ENCODE results near the gene SERPINE2.

The SERPINE2 gene, protein sequence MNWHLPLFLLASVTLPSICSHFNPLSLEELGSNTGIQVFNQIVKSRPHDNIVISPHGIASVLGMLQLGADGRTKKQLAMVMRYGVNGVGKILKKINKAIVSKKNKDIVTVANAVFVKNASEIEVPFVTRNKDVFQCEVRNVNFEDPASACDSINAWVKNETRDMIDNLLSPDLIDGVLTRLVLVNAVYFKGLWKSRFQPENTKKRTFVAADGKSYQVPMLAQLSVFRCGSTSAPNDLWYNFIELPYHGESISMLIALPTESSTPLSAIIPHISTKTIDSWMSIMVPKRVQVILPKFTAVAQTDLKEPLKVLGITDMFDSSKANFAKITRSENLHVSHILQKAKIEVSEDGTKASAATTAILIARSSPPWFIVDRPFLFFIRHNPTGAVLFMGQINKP

DNA sequence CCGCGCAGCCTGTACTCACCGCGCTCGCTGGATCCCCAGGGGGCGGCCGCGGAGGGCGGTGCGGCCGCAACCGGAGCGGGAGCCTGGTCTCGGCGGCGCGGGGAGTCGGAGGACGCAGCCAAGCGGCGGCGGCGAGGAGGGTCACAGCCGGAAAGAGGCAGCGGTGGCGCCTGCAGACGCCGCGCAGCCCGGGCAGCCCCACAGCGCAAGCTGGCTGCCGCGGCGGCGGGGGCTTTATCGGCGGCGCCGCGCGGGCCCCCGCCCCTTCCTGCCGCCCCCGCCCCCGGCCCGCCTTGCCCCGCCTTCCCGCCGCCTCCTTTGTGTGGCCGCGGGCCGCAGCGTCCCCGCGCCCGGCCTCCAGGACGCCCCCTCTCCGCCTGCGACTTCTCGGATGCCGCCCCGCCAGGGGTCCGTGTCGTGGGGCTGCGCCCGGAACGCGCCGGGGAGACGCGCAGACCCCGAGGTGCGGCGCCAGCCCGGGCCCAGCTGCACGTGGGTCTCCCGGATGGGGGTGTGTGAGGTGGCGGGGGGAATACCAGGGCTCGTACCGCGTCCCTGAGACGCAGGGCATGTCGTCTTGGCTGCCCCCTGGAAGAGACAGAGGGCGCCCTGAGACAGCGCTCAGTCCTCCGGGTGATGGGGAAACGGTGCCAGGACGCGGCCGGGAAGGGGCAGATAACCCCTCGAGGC is at the start of gene SERPINE2:
SERPINE2 (minus strand) TSS at position 207 of the 690 bp plus-strand sequence. CDS start 37,386 bp downstream, outside the sequence.
- no peak for DNase-seq (ENCODE audit: low read depth)

DNA sequence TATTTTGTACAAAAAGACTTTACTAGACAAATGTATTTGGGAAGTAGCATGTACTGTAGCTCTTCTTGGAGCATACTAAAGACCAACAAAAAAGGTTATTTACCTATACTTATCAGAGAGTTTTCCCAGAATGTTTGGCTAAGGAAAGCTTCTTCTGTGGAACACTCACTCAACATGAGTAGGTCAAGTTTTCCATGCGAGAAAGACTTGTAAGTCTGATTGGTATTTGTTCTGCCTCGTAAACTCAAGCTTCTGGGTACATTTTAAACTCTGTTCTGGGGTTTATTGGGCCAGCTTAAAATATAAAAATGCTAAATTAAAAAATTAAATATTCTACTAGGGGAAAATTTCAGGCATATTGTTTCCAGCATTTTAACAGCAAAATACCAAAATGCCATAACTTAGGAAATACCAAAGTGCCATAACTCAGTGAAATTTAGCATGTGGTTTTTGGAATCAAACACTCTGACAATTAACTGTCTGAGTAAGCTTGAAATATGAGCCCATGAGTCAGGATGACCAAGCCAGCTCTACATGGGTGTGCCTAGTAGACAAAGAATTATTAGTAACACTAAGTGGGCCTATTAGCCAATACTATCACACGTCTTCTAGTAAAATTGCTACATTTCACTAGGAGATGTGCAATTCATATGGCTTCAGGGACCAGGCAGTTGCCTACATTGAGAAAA is 47.3 kb upstream of the SERPINE2 start:
- no peak for DNase-seq (ENCODE audit: low read depth)

DNA sequence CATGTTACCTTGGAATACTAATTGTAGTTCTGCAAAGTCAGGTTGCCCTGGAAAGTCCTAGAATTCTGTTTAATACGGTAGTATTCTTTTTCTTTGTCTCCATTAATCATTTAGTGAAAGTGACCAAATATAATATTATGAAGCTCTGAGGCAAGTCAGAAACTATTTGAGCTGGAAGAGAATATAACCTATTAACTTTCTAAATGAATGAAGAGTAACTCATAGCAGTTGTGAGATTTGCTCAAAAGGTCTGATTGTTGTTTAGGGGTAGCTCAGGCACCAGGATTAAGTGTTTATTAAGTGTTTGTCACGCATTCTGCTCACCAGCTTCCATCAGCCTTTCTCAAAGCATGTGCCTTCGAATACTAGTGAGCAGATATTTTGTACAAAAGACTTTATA is 46.7 kb upstream of the SERPINE2 start:
- DNase-seq (ENCODE audit: low read depth): no peak

DNA sequence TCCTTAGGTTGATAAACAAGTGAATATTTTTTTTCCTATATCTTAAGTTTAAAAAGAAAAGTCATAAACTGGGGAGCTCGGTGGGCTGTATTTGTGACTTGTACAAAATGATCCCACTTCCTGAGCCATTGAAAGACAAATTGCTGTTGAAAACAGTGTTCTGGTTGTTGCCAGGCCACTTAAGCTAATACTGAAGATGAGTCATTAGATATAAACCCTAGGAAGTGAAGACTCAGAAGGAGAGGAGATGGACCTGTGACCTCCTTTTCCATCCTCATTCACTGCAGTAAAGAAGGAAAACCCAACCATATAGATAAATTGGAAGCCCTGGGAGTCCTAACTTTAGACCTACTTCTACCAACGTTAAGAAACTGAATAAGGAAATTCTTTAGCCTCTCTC is 46.2 kb upstream of the SERPINE2 start:
- DNase-seq (ENCODE audit: low read depth): no peak

DNA sequence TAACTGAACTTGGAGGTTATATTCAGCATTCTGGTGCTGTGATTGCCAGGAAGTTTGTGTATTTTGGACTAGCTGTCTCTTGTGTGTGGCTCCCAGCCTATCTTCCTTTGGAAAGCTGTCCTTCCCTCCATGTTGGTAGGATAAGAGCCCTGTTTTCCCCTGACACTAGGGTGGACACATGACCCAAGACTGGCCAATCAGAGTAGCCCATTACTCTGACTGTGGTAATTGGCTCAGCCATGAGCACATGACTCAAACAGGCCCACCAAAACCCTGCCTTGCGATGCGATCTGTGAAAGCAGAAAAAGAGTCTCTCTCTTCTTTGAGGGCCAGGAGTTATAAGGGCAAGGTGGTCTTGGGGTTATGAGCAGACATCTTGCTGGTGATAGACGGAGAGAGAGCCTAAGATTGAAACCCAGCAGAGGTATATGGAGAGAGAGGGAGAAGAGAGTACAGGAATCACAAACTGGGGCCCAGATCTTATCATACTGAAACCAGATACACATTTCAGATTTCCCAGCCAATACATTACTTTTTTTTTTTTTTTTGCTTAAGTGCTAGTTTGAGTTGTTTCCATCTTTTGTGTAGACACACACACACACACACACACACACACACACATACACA is 45.3 kb upstream of the SERPINE2 start:
- DNase-seq (ENCODE audit: low read depth): no peak

DNA sequence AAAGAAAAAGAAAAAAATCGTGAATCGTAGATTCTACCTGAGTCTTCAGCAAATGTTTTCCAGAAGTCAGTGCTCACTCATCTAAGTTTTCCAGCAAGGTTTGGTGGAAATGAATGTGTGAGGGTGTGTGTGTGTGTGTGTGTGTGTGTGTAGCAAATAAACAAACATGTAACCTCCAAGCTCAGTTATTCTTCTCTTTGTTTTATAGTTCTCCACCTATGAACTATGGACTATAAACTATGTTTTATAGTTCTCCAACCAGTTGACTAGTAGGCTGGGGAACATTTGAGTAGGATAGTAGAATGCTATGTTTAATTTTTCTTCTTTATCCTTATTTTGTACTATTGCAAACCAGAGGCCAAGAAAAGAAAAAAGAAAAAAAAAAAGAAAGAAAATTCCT is 44.6 kb upstream of the SERPINE2 start:
- DNase-seq (ENCODE audit: low read depth): no peak

DNA sequence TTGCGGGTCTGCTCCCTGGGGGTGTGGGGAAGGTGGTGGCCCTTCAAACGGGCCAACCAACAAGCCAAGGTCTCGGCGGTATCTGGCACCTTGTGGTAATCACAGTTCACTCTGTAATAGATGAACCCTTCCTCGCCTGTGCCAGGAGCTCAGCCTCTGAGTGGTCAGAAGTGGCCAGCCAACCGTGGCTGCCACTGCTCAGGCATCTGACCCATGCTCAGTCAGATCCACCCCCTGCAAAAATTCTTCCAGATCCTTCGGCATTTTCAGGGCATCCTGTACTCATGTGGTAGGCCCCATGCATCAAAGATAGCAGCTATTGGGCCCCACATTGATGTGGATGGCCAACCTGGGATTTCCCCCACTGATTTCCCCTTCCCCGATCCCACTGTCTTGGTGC is 39.6 kb upstream of the SERPINE2 start:
- no peak for DNase-seq (ENCODE audit: low read depth)

DNA sequence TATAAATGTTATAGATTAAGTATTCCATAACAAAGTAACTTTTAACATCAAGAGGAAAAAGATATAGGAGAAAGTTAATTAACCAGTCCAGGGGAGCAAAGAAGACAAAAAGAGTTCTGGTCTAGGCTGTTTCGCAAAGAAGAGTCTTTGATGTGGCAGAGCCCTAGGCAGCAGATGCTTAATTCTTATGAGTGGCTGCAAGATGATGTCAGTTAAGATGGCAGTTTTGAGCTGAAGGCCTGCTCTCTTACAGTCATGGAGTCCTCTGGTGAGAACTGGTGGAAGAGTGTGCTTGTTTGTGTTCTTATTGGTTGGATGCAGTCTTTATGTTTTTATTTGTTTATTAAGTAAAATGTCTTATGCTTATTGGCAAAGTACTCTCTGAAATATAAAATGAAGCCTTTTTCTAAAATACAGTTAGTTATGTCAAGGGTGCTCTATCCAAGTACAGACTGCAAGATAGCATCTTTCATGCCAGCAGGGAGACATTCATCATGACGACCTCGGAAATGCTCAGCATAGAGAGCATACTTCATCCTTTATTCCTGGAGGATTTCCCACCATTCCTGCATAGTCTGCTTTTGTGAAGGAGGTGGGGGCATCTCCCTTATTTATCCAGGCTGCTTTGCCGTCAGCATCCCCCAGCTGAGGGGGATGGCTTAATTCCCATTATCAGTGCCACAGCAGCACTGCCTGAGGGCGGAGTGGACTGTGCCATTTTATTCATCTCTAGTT is 38.9 kb upstream of the SERPINE2 start:
- no peak for DNase-seq (ENCODE audit: low read depth)

DNA sequence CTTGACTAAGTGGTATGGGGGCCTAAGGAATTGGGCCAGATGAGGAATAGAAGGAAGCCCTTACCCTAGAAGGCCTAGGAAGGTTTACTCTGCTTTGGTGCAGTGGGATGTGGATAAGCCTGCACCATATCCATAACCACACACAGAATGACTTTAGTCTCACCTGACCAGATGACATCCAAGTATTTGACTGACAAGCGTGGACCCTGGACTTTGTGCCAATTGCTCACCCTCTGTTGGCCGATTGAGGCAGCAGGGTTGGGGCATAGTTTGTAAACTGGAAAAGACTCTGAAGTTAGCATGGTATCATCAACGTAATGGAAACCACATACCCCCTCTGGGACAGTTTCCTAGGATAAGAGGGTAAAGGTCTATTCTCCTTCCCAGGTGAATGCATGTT is 36.5 kb upstream of the SERPINE2 start:
- no peak for DNase-seq (ENCODE audit: low read depth)

DNA sequence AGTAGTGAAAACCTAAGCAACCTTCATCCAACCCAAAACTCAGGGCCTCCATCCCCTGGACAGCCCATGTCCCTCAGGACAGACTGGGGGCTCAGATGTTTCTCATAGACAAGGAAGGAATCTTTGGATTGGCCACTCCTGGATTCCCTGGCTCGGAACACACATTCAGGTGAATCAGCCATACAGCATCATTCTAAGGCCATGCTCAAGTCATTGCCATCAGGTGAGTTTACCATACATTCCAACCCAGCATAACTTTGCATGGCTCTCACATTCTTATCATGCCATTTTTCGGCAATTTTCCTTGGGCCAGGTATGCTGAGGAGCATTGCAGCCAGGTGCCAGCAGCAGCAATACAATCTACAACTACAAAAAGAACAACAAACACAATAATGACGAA is 34.6 kb upstream of the SERPINE2 start:
- no peak for DNase-seq (ENCODE audit: low read depth)

DNA sequence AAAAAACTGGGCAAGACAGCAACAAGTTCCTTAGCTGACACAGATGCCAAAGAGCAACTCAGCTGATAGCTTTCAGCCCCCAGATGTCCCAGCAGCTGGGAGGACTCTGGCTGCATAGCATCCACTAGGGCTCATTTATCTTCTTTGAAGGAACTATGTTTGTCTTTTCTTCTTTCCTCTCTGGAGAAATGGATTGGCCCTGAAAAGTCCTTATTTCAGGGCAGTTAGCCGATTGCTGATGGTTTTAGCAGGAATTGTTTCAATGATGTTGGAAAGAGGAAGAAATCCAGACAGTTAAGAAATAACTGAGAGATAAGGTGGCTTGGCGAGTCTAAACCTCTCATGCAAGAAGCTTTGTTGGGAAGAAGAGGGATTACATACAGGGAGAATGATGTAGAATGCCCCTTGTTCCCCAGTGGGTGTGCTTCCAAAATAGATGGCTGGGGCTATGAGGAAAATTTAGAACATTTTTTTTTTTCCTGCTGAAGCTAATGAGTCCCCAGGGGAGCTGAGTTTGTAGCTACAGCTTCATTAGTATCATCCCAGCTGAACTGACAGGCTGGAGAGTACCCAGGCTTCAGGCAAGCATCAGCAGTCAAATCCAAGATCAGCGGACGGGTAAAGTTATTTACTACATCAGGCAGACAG is 33.6 kb upstream of the SERPINE2 start:
- DNase-seq (ENCODE audit: low read depth): no peak

DNA sequence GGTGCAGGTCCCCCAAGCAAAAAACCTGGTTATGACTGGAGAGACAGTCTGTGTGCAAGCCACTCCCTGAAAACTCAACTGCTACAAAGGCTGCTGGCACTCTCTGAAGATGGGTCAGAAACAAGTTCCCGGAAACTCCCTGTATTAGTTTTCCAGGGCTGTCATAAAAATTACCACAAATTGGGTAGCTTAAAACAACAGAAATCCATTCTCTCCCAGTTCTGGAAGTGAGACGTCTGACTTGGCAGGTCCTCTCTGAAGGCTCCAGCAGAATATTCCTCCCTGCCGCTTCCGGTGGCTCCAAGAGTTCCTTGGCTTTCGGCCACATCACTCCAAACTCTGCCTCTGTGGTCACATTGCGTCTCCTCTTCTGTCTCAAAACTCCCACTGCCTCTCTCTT is 30.1 kb upstream of the SERPINE2 start:
- no peak for DNase-seq (ENCODE audit: low read depth)

DNA sequence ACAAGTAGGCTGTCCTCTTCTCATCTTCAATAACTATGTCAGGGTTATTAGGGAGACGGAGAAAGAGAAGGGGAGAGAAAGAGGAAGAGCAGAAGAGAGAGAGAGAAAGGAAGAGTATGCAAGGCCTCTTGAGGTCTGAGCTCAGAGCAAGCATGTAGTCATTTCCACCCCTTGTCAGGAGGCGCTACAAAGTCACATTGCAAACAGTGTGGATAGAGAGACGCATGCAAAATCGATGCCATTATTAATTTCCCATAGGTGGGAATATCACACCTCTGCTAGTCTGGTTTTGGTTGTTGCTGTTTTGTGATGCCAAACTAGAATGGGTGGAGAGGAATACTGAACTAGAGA is 24.2 kb upstream of the SERPINE2 start:
- no peak for DNase-seq (ENCODE audit: low read depth)

DNA sequence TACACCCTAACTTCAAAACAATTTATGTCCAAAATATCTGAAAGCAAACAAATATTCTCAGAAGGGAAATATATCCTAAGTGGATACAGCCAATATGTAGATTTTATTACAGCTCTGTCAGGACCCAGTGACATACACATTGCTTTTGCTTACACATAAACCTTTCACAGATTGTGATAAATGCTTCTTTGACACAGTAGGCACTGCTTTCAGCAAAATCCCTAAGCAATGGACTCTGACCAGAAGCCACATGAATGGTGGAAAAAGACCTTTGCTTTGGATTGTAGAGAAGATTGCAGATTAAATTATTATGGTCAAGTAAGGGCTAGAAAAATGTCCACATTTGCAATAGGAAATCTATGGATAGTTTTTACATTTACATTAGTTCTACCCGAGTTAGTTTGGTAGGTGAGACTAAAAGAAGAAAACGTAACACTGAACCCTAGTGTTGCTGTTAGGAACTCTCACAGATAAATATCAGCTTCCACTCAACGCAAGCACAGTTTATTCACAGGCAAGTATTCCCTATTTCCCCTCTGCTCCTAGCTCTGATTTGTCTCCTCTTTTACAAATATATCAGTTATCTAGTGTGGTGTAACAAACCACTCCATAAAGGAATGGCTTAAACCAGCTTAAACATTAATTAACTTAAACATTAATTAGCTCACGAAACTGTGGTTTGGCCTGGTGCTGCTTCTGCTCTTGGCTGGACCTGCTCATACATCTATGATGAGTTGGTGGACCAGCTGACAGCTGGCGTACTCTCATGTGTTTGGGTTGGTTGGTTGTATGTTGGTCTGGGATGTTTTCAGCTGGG is 23.6 kb upstream of the SERPINE2 start:
- no peak for DNase-seq (ENCODE audit: low read depth)

DNA sequence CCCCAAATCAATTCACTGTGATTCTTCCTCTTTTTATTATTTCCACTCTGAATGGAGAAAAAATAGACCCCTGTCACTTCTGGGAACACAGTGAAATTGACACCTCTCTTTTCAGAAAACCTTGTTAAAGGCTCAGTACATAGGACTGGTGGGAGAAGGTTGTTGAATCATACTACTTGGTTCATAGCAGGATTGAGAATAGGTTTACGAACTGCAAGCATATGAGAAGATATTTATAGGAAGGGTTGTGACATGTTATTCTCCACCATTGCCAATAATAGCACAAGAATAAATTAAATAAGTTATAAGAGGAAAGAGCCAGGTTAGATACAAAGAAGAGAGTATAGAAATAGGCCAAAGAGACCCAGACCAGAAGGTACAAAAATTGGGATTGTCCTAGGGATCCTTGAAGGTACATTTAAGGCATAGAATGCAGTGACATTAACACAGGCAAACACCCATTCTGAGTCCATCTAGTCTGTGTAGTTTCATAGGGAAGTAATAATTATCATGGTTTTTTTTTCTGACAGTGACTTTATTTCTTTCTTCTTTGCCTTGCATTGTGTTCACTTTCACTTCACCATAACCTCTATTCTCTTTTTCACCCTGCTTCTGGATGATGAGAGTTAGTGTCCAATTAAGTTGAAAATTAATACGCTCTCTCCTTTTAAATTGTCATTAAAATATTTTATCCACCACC is 21.8 kb upstream of the SERPINE2 start:
- no peak for DNase-seq (ENCODE audit: low read depth)

DNA sequence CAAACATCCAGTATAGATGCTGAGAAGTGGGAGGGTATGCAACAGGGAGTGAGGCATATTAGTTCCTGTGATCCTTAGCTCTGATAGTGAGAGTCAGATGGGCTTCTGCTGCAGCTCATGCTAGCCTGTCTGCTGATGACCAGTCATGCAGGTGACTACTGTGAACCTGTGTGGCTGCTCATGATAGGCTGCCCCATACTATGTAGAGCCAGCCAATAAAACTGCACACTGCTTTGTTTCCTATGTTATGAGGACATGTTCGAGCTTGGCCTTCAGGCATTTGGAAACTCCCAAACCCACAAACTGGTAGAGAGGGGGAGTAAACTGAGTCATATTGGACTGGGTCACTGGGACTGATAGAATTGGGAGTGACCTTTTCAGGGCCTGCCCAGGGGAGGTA is 20.1 kb upstream of the SERPINE2 start:
- DNase-seq (ENCODE audit: low read depth): no peak

DNA sequence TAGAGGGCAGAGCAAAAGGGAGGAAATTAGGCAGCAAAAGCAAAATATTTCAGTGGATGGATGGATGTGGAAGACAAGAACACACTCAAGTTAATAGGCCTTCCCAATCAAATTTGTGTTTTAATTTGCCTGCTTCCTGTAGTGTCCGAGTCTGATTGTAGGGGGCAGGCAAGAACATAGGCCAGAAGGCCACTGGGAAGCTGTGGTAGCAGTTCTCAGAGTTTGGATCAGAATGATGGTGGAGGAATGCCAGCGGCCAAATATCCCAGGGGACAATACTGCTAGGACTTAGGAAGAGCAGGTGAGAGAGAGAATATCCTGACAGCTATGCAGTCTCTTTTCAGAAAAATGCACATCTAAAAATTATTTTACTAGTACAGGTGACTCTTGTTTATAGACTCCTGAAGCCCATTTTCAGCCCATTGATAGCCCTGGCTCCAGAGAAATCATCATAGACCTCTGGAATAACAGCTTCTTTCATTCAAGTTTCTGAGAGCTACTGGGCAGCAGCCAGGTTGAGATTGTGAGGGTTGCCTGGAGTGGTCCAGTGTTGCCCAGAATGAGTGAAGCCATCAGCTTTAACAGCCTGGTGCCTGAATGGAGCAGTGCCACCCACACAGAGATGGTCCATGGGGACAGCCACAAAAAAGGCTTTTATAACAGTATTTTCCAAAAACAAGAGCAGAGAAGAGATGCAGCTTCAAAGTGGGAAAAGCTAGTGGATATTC is 19.1 kb upstream of the SERPINE2 start:
- no peak for DNase-seq (ENCODE audit: low read depth)

DNA sequence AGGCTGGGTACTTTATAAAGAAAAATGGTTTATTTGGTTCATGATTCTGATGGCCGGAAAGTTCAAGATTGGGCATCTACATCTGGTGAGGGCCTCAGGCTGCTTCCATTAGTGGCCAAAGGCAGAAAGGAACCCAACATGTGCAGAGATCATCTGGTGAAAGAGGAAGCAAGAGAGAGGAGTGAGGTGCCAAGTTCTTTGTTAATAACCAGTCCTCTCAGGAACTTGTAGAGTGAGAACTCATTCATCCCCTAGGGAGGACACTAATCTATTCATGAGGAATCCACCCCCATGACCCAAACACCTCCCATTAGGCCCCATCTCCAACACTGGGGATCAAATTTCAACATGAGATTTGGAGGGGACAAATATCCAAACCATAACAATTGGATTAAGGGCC is 17.8 kb upstream of the SERPINE2 start:
- no peak for DNase-seq (ENCODE audit: low read depth)

DNA sequence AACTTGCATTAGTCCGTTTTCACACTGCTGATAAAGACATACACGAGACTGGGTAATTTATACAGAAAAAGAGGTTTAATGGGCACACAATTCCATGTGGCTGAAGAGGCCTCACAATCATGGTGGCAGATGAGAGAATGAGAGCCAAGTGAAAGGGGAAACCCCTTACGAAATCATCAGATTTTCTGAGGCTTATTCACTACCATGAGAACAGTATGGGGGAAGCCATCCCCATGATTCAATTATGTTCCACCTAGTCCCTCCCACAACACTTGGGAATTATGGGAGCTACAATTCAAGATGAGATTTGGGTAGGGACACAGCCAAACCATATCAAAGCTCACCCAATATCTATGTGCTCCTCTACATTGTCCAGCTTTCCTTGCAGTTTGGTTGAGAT is 16.0 kb upstream of the SERPINE2 start:
- DNase-seq (ENCODE audit: low read depth): no peak

All from activated T-cell treated with anti-CD3 and anti-CD28 coated beads for 1 hour (primary cell).